Liver (tissue), 3 donors: ENCODE results near the gene CUL2.

Source experiments
- ATF3 ChIP-seq: IDR thresholded peaks from 2 replicates; pipeline ENCODE4 v1.6.1; 2016; ENCODE audit warnings: antibody characterized with exemption
- CTCF ChIP-seq: fragments of 150-350 bp; IDR thresholded peaks from 2 replicates; pipeline ENCODE4 v1.5.1; 2017; ENCODE audit warnings: improper control_type of control experiment, low read depth, low read length; ENCODE audit not compliant: missing input control
- EGR1 ChIP-seq, 2 donors: IDR thresholded peaks; 2 replicates each; pipeline ENCODE4 v1.6.1; 2016 to 2018; ENCODE audit warnings: antibody characterized with exemption in 2 of 2, low read depth in 2 of 2
- GABPA ChIP-seq, 2 donors: IDR thresholded peaks in 1 of 2; conservative IDR thresholded peaks in 1 of 2; 2 replicates each; pipeline ENCODE4 v1.6.1; 2016; ENCODE audit warnings: antibody characterized with exemption in 2 of 2, mild to moderate bottlenecking in 1 of 2, moderate library complexity in 1 of 2
- MAX ChIP-seq: IDR thresholded peaks from 2 replicates; pipeline ENCODE4 v1.6.1; 2016; ENCODE audit warnings: antibody characterized with exemption
- RAD21 ChIP-seq, 2 donors: IDR thresholded peaks; 2 replicates each; pipeline ENCODE4 v1.6.1; 2016; ENCODE audit warnings: antibody characterized with exemption in 2 of 2, mild to moderate bottlenecking in 2 of 2
- REST ChIP-seq: IDR thresholded peaks from 2 replicates; pipeline ENCODE4 v1.6.1; 2016; ENCODE audit warnings: antibody characterized with exemption, mild to moderate bottlenecking
- RXRA ChIP-seq, 2 donors: IDR thresholded peaks; 2 replicates each; pipeline ENCODE4 v1.6.1; 2017 to 2018; ENCODE audit warnings: antibody characterized with exemption in 2 of 2, mild to moderate bottlenecking in 1 of 2
- SP1 ChIP-seq: IDR thresholded peaks from 2 replicates; pipeline ENCODE4 v1.6.1; 2018; ENCODE audit warnings: antibody characterized with exemption, mild to moderate bottlenecking
- YY1 ChIP-seq: IDR thresholded peaks from 2 replicates; pipeline ENCODE4 v1.6.1; 2016; ENCODE audit warnings: antibody characterized with exemption, mild to moderate bottlenecking
- ZBTB33 ChIP-seq: IDR thresholded peaks from 2 replicates; pipeline ENCODE4 v1.6.1; 2016; ENCODE audit warnings: antibody characterized with exemption
- donor health status: healthy.
- donor health status: healthy.

- no peak for TF ChIP-seq SP1
- no peak for TF ChIP-seq CTCF
- TF ChIP-seq RXRA (IDR thresholded peaks at IDR 0.05) = no peak
- TF ChIP-seq MAX = no peak
- no peak for TF ChIP-seq ZBTB33
- TF ChIP-seq RAD21 (IDR thresholded peaks at IDR 0.05) = no peak
- no peak for TF ChIP-seq REST
- no peak for TF ChIP-seq GABPA (IDR thresholded peaks at IDR 0.05 in 1 of 2, conservative IDR thresholded peaks at IDR 0.05 in 1 of 2)
- TF ChIP-seq YY1 = no peak
- TF ChIP-seq ATF3 = no peak
- TF ChIP-seq EGR1 (IDR thresholded peaks at IDR 0.05; ENCODE audit: low read depth in 2 of 2) = no peak
These were observed 32.0 kb downstream of the CUL2 start for GRCh38 chr10:35058134-35058533.
